A673 (cell line): ENCODE results near the gene YIPF4.
"Not testable (repeated sequence)": the region's sequence is repeated elsewhere in the genome, so short reads cannot be mapped to it uniquely, and the experiment has no call there.

ENCODE experiments used
- CTCF ChIP-seq: fragments of 300-800, 200-600 bp; sonication (generic); conservative IDR thresholded peaks from 2 replicates; pipeline ENCODE4 v1.5.1; 2017; ENCODE audit warnings: low read depth, mild to moderate bottlenecking, antibody characterized with exemption, low read length, moderate library complexity, mixed read lengths
- EZH2 ChIP-seq: fragments of 200-600 bp; sonication (generic); IDR thresholded peaks from 2 replicates; pipeline ENCODE4 v1.6.1; 2017; ENCODE audit warnings: borderline replicate concordance, low read depth, mild to moderate bottlenecking, mixed read lengths, antibody characterized with exemption, low read length; ENCODE audit not compliant: poor library complexity, severe bottlenecking

DNA sequence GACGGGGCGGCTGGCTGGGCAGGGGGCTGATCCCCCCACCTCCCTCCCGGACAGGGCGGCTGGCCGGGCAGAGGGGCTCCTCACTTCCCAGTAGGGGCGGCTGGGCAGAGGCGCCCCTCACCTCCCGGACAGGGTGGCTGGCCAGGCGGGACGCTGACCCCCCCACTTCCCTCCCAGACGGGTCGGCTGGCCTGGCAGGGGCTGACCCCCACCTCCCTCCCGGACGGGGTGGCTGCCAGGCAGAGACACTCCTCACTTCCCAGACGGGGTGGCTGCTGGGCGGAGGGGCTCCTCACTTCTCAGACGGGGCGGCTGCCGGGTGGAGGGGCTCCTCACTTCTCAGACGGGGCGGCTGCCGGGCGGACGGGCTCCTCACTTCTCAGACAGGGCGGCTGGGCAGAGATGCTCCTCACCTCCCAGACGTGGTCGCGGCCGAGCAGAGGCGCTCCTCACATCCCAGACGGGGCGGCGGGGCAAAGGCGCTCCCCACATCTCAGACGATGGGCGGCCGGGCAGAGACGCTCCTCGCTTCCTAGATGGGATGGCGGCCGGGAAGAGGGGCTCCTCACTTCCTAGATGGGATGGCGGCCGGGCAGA lies 16.4 kb downstream of the YIPF4 start:
- TF ChIP-seq CTCF, EZH2: not testable (repeated sequence)
